GM12874 (cell line): ENCODE data around the gene AK8.

Experiments
- TF ChIP-seq, protein P1 (sequence below): IDR thresholded peaks from 2 replicates; pipeline ENCODE4 v1.5.1; 2011; ENCODE audit warnings: low read depth, mild to moderate bottlenecking, control low read depth, low read length, moderate library complexity; ENCODE audit not compliant: insufficient read depth

Gene AK8

DNA sequence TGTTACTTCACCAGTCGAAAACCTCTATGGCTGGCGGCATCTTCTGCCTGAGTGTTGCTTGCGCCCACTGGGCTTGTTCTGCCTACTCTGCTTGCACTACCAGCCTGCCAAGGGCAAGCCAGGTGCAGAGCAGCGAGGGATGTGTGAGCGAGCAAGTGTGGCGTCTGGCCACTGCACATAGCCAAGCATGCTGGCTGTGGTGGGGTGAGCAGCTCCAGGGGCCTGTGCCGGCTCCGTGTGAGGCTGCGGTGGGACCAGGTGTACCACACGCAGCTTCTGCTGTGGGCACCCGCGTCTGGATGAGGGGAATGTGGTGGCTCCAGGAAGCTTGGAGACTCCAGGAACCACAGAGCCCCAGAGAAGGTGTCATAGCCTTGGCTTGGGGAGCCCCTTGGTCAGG is 156.4 kb downstream of the AK8 start:
- TF ChIP-seq, protein P1, sequence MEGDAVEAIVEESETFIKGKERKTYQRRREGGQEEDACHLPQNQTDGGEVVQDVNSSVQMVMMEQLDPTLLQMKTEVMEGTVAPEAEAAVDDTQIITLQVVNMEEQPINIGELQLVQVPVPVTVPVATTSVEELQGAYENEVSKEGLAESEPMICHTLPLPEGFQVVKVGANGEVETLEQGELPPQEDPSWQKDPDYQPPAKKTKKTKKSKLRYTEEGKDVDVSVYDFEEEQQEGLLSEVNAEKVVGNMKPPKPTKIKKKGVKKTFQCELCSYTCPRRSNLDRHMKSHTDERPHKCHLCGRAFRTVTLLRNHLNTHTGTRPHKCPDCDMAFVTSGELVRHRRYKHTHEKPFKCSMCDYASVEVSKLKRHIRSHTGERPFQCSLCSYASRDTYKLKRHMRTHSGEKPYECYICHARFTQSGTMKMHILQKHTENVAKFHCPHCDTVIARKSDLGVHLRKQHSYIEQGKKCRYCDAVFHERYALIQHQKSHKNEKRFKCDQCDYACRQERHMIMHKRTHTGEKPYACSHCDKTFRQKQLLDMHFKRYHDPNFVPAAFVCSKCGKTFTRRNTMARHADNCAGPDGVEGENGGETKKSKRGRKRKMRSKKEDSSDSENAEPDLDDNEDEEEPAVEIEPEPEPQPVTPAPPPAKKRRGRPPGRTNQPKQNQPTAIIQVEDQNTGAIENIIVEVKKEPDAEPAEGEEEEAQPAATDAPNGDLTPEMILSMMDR: no peak

DNA sequence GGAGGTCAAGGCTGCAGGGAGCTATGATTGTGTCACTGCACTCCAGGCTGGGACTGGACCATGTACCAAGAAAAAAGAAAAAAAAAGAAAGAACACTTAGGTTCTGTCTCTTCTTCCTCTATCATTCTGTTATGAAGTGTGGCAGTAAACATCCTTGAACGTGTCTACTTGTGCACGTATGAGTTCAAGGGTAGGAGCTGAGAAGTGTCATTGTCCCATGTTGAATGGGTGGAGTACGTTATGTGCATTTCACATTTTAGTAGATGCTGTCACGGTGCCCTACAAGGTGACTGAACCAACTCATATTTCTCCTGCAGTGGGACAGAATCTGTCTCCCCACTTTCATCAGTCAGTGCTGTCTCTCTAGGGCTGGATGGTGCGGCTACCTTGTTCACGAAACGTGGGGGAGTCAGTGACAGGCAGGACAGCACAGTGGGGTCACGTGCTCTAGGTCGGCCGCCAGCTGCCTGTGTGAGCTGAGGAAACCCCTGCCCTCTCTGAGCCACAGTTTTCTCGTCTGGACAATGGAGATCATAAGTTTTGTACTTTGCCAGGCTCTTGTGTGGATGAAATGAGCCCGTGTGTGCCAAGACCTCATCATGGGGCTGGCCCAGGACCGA is 160.6 kb downstream of the AK8 start:
- TF ChIP-seq, protein P1: no peak

DNA sequence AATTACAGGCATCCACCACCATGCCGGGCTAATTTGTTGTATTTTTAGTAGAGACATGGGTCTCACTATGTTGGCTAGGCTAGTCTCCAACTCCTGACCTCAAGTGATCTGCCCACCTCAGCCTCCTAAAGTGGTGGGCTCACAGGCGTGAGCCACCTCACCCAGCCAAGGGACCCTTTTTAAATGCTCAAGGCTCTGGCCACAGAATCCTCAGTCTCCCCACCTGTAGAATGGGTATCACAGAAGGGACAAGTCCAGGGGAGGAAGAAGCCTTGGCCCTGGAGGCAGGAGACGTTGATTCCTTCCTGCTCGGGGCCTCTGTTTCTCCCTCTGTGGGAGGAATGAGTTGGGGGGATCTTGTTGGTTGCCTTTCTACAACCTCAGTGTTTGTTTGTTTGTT is 162.1 kb downstream of the AK8 start:
- TF ChIP-seq, protein P1: no peak

DNA sequence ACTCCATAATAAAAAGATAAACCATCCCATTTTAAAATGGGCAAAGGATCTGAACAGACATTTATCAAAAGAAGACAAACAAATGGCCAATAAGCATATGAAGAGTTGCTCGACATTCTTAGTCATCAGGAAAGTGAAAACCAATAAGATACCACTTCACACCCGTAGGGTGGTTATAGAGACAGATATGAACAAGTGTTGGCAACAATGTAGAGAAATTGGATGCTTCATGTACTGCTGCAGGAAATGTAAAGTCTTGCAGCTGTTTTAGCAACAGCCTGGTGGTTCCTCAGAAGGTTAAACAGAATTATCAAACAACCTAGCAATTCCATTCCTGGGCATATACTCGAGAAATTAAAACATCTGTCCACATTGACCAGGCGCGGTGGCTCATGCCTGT is 165.3 kb downstream of the AK8 start:
- TF ChIP-seq, protein P1: no peak

DNA sequence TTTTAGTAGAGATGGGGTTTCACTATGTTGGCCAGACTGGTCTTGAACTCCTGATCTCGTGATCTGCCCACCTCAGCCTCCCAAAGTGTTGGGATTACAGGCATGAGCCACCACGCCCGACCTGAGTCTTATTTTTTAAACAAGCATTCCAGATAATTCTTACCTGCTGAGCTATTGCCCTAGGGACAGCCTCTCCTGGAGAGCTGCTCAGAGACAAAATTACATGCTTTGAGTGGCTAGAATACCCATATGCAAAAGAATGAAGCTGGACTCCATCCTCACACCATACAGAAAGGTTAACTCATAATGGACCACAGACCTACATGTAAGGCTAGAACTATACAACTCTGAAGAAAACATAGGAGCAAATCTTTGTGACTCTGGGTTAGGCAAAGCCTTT is 166.2 kb downstream of the AK8 start:
- TF ChIP-seq, protein P1: no peak

DNA sequence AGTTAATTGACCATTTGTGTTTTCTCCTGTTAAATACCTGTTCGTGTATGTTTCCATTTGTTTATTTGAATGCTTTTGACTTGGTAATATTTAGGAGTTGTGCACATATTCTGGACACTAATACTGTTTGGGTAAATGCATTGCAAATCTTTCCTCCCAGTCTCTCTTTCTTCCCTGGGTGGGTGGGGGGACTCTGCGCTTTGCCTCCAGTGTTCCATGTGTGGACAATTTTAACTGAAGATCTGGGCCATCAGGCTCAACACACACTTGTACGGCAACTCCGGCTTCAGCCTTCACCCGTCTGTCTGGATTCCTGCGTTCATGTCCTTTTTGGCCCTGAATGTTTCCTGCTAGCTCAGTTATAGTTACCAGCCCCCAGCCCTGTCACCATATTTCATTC is 167.8 kb downstream of the AK8 start:
- TF ChIP-seq, protein P1: no peak

DNA sequence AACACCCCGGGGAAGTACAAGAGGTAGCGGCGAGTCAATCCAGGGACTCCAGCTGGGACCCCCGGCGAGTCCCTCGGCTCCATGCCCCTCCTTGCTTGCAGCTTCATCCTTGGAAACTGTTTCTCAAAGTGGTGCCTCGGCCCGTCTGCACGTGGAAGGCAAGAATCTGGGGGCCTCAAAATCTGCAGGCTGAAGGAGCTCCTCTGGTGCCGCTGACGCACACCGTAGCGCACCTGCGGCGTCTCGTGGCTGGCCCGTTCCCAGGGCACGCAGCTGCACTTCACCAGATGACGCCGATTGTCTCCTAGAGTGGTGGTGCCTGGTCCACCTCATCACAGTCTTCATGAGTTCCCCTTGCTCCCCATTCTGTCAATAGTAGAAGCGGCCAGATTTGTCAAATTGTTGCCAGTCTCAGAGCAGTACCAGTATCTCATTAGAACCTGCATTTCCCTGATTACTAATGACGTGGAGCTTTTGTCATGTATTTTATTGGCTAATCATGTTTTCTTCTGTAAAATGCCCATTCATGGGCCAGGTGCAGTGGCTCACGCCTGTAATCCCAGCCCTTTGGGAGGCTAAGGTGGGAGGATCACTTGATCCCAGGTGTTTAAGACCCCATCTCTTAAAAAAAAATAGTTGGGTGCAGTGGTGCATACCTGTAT is 169.2 kb downstream of the AK8 start:
- TF ChIP-seq, protein P1: no peak

DNA sequence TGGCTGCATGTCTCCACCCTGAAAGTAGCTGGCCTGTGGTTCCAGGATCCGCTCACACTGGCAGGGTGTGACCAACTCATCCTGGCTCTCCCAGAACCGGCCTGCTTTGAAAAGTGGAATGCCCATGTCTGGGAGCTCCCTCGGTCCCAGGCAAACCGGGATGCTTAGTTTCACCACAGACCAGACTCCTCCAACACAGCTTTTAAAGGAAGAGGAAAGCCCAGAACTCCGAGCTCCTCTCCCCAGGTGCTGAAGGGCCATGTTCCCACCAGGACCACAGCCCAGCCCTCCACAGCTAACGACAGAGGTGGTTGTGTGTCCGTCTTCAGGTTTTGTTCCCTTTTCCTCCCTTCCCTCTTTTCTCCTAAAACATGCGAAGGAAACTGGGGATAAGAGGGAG is 169.8 kb downstream of the AK8 start:
- TF ChIP-seq, protein P1: no peak
